Osteoblast (primary cell): Measurements from ENCODE around the gene CNTNAP4. TPM values are rescaled to one million over a fixed set of nuclear protein-coding genes. Genes with fewer than 3 reads are reported as not detected.

Experiments used
- DNase-seq: peaks from one replicate; pipeline ENCODE4 v3.0.0; 2011; ENCODE audit warnings: low spot score, mixed read lengths; ENCODE audit not compliant: insufficient read length; ENCODE audit errors: missing footprints
- H2AFZ ChIP-seq: 2 replicates; pipeline ENCODE4 v1.6.0; 2011; ENCODE audit warnings: mild to moderate bottlenecking, low read length
- H3K27ac ChIP-seq: 2 replicates; pipeline ENCODE4 v1.5.1; 2011; ENCODE audit warnings: mild to moderate bottlenecking, low read depth, low read length, moderate library complexity
- H3K27me3 ChIP-seq: 2 replicates; pipeline ENCODE4 v1.6.0; 2012; ENCODE audit warnings: mild to moderate bottlenecking, control low read depth, inconsistent platforms, low read length, moderate library complexity; ENCODE audit not compliant: insufficient read depth
- H3K36me3 ChIP-seq: 2 replicates; pipeline ENCODE4 v1.5.1; 2011; ENCODE audit warnings: mild to moderate bottlenecking, low read length, control low read depth, moderate library complexity; ENCODE audit not compliant: insufficient read depth
- H3K4me1 ChIP-seq: 2 replicates; pipeline ENCODE4 v1.5.1; 2011; ENCODE audit warnings: mild to moderate bottlenecking, low read length, control low read depth, moderate library complexity; ENCODE audit not compliant: insufficient read depth
- H3K4me2 ChIP-seq: 2 replicates; pipeline ENCODE4 v1.6.0; 2011; ENCODE audit warnings: mild to moderate bottlenecking, low read length; ENCODE audit not compliant: insufficient read depth
- H3K4me3 ChIP-seq: fragments of 200-600 bp; sonication (generic); 3 replicates; pipeline ENCODE4 v1.5.1; 2012; ENCODE audit warnings: mild to moderate bottlenecking, low read length, inconsistent platforms; ENCODE audit not compliant: insufficient read depth
- H3K79me2 ChIP-seq: 2 replicates; pipeline ENCODE4 v1.6.0; 2012; ENCODE audit warnings: mild to moderate bottlenecking, low read length, control low read depth, inconsistent platforms; ENCODE audit not compliant: insufficient read depth
- H3K9me3 ChIP-seq: 2 replicates; pipeline ENCODE4 v1.5.1; 2011; ENCODE audit warnings: low read depth, low read length, control low read depth
- H4K20me1 ChIP-seq: 2 replicates; pipeline ENCODE4 v1.6.0; 2012; ENCODE audit warnings: mild to moderate bottlenecking, low read length, control low read depth; ENCODE audit not compliant: insufficient read depth
- CTCF ChIP-seq: IDR thresholded peaks from 2 replicates; pipeline ENCODE4 v1.5.1; 2011; ENCODE audit warnings: mild to moderate bottlenecking, low read depth, low read length, moderate library complexity; ENCODE audit errors: extremely low read depth
- total RNA-seq: library from RNA; depleted of rRNA; stranded (reverse); fragments of >200 nt; gene quantifications from 2 replicates; pipeline ENCODE4 v1.2.3, GENCODE V29; 2012

CNTNAP4 gene
- under 0.01 TPM in 2 replicates for total RNA-seq

- Histone ChIP-seq H3K27ac (no peak within 1 kb of the TSS), H4K20me1 (no peaks in the 10 kb centered on the region), H3K36me3 (no peaks in the 10 kb centered on the region), H3K4me3 (no peak within 1 kb of the TSS), H3K27me3 (no peaks in the 10 kb centered on the region), H3K4me1 (no peaks in the 10 kb centered on the region), H3K79me2 (no peaks in the 10 kb centered on the region), H2AFZ (peak within 1 kb of the TSS; percentile 10), H3K4me2 (no peak within 1 kb of the TSS), H3K9me3 (no peaks in the 10 kb centered on the region)
- DNase-seq, result peak; percentile 10
- TF ChIP-seq CTCF, result no peak
These were observed at the start of gene CNTNAP4 for GRCh38 chr16:76276745-76277438. Gene CNTNAP4, plus strand, starts transcription at chr16:76277401. Its CDS starts 262 bp downstream, at chr16:76277663.

GRCh38 chr16:76228546-76229146 lies 48.6 kb upstream of the CNTNAP4 start:
- Histone ChIP-seq H3K4me2 (no peak overlapping the region), H3K9me3 (no peaks in the 10 kb centered on the region), H3K27ac (no peak overlapping the region), H4K20me1 (no peaks in the 10 kb centered on the region), H3K79me2 (no peaks in the 10 kb centered on the region), H3K36me3 (no peaks in the 10 kb centered on the region), H3K4me3 (no peak overlapping the region), H3K27me3 (no peaks in the 10 kb centered on the region), H3K4me1 (no peaks in the 10 kb centered on the region), H2AFZ (no peak overlapping the region)
- no peak for TF ChIP-seq CTCF
- no peak for DNase-seq

DNA sequence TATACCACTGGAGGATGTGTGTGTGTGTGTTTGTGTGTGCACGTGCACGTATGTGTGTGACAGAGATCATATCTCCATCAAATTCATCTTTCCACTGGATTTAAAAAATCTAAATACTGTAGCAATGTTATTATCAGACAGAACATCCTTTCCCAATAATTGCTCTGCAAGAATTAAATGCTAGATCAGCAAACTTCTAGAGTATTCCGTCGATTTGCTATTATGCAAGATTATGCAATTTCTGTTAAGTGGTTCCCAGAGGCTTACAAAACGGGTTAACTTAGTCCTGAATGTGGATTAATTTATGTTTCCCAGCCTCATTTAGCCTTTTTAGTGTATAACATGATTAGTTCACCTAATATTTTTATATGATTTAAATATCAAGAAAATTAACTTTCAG lies 44.5 kb upstream of the CNTNAP4 start:
- no peaks in the 10 kb centered on the region for H3K9me3 ChIP-seq
- H2AFZ ChIP-seq, result no peak overlapping the region
- no peak overlapping the region for H3K4me2 ChIP-seq
- H4K20me1 ChIP-seq, result no peaks in the 10 kb centered on the region
- TF ChIP-seq CTCF, result no peak
- no peak overlapping the region for H3K27ac ChIP-seq
- no peaks in the 10 kb centered on the region for H3K36me3 ChIP-seq
- H3K79me2 ChIP-seq, result no peaks in the 10 kb centered on the region
- H3K4me3 ChIP-seq, result no peak overlapping the region
- no peaks in the 10 kb centered on the region for H3K27me3 ChIP-seq
- no peaks in the 10 kb centered on the region for H3K4me1 ChIP-seq
- DNase-seq, result no peak

DNA sequence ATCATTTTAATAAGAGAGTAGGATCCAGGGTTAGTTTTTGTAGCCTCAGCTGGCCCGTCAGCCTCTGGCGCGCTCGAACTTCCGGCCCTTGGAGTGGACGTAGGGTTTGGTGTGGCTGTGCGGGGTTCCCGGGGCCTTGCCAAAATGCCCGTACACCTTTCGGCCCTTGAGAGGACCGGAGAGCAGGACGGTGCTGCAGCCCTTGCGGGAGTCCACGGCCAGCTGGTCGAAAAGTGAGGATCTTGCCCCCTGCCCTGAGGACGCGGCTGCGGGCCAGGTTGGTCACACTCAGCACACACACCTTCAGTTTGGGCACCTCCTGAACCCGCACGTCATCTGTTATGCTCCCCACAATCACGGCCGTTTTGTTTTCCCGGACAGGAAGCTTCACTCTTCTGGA lies 42.2 kb upstream of the CNTNAP4 start:
- H3K36me3 ChIP-seq, result no peaks in the 10 kb centered on the region
- no peak overlapping the region for H2AFZ ChIP-seq
- H3K4me2 ChIP-seq, result no peak overlapping the region
- H3K4me1 ChIP-seq, result no peaks in the 10 kb centered on the region
- no peak for TF ChIP-seq CTCF
- H3K79me2 ChIP-seq, result no peaks in the 10 kb centered on the region
- H4K20me1 ChIP-seq, result no peaks in the 10 kb centered on the region
- H3K4me3 ChIP-seq, result no peak overlapping the region
- no peak for DNase-seq
- no peaks in the 10 kb centered on the region for H3K9me3 ChIP-seq
- no peaks in the 10 kb centered on the region for H3K27me3 ChIP-seq
- H3K27ac ChIP-seq, result no peak overlapping the region
